Hematopoietic multipotent progenitor cell treated with erythropoietin and hydrocortisone succinate and interleukin-3 and kit ligand, for 15 days (in vitro differentiated cells): ENCODE measurements around the gene PCSK5.
"Not testable (repeated sequence)": the region's sequence is repeated elsewhere in the genome, so short reads cannot be mapped to it uniquely, and the experiment has no call there.

Experiments
- DNase-seq: peaks from one replicate; pipeline ENCODE4 v3.0.0-alpha.2; 2015; ENCODE audit warnings: low spot score

The PCSK5 gene

DNA sequence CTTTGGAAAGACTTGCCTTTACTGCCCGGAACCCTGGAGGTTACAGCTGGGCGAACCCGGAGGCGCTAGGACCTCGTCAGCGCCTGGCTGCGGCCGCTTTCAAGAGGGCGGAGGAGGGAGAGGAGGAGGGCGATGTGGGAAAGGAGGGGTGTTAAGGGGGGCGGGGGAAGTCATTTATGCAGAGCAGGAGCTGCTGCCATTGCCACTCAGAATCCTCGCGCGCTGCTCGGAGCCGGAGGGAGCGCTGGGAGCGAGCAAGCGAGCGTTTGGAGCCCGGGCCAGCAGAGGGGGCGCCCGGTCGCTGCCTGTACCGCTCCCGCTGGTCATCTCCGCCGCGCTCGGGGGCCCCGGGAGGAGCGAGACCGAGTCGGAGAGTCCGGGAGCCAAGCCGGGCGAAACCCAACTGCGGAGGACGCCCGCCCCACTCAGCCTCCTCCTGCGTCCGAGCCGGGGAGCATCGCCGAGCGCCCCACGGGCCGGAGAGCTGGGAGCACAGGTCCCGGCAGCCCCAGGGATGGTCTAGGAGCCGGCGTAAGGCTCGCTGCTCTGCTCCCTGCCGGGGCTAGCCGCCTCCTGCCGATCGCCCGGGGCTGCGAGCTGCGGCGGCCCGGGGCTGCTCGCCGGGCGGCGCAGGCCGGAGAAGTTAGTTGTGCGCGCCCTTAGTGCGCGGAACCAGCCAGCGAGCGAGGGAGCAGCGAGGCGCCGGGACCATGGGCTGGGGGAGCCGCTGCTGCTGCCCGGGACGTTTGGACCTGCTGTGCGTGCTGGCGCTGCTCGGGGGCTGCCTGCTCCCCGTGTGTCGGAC is at the start of gene PCSK5:
Gene PCSK5, plus strand, starts transcription at position 202 of the 805 bp plus-strand sequence. Its CDS starts 509 bp downstream, at position 711.
- DNase-seq: no peak

- DNase-seq: no peak
Measured at GRCh38 chr9:75844321-75844720, 46.2 kb upstream of the PCSK5 start.

DNA sequence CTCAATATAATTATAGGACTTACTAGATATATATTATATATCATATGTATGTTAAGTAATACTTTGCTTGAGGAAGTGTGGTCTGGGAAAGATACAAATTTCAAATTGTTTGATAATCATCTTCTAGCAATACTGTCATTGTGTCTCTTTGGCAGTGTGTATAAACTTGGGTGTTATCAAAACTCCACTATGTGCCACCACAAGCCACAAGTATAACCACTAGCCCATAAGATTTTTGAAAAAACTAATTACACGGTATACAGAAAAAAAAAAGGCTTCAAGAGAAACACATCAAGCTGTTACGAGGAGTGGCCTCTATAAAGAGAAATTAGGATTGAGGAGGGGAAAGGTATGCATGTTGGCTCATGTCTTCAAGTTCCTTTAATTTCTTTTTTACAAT is 44.7 kb upstream of the PCSK5 start:
- DNase-seq: no peak

GRCh38 chr9:75847085-75847484 is 43.4 kb upstream of the PCSK5 start:
- DNase-seq: no peak

- no peak for DNase-seq
Measured at GRCh38 chr9:75850459-75851200, 39.8 kb upstream of the PCSK5 start.

GRCh38 chr9:75851917-75852316 is 38.6 kb upstream of the PCSK5 start:
- no peak for DNase-seq

DNA sequence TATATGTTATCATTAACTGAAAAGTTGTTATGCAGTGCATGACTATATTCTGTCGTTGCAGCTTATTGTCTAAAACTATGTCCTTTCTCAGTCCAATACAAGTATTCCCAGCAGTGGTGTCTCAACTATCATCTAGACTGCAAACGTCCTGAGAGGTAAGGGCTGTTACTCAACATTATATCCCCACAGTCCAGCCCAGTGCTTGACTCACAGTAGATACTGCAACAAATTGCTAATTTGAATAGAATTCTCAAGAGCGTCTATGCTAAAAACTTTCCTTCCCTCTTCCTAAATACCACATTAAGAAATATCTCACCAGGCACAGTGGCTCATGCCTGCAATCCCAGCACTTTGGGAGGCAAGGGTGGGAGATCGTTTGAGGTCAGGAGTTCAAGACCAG is 37.7 kb upstream of the PCSK5 start:
- no peak for DNase-seq

GRCh38 chr9:75855509-75855908 is 35.0 kb upstream of the PCSK5 start:
- DNase-seq: no peak

DNA sequence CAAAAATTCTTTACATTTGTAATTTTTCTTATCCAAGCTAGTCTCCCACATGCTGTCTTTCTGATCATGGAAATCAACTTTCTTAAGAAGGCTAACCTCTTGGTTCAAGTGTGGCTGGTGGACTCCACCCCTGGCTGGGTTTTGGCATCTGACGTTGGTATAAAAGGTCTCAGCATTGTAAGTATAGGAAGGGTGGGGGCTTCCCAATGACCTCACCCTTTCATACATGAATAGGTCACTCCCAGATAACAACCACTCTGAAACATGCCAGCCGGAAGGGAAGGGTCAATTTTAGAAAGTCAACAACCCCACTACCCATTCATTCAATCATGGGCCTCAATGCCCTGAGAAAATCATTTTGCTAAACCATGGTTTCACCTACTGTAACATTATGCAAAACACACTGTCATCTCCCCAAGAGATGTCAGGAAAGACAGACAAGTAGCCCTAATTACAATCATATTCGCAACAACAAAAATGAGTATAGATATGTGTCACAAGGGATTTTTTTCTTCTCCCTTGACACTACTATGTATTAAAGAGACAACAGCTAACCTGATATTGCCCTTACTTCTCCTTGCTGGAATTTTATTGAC is 31.9 kb upstream of the PCSK5 start:
- DNase-seq: no peak

DNA sequence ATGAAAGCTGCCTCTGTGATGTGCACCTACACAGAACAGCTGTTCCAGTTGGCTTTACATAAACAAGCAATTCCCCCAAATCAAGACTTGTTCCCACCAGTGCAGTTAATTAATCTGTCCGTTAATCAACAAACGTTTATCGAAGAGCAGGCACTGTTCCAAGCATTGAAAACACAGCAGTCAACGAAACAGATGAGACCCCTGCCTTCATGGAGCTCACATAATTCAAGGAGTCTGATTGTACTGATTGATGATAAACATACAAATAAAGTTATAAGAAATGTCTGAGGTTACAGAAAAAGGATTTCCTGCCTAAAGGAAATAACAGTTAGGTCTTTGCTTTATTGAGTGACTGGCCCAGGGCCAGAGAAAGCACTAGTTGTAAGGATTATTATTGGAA is 26.2 kb upstream of the PCSK5 start:
- no peak for DNase-seq

DNA sequence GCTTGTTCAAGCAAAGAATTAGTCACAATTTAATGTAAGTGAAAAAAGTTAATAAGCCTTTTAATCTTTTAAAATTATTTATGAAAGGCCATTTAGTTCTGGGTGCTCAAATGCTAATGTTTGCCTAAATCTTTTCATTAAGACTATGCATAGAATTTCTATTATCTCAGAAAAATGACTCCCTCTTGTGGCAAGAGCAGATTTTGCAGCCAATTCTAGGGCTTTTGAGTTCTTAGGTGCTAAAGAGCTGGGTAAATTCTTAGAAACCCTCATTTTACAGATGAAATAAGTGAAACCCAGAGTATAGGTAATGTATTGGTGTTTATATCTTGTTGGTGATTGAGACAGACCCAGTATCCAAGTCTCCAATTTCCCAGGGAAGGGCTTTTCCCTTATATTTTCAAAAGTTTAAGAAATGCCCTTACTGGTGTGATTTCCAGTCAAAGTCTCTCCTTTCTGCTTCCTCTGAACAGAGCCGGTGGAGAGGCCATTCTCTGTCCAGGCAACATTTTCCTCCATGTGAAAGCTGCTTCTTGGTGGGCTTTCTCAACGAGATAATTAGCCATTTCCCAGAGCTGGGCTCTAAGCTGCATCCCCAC is 24.1 kb upstream of the PCSK5 start:
- peak; percentile 19 for DNase-seq

DNA sequence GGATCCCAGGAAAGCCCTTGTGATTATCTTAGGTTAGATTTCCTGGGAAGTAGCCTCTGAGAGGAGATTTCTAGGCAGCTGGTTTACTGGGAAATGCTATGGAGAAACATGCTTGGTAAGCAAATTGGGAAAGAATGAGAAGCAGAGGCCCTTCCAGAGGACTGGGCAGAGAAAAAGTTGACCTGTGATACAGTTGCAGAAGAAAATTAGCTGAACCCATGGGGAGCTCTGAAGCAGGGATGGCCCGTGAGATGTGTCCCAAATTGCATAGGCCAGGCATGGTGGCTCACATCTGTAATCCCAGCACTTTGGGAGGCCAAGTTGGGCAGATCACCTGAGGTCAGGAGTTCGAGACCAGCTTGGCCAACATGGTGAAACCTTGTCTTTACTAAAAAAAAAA is 21.9 kb upstream of the PCSK5 start:
- not testable (repeated sequence) for DNase-seq

GRCh38 chr9:75869236-75869635 is 21.2 kb upstream of the PCSK5 start:
- DNase-seq: no peak

- DNase-seq: no peak
Measured at GRCh38 chr9:75870450-75870849, 20.0 kb upstream of the PCSK5 start.

- DNase-seq: no peak
Measured at GRCh38 chr9:75871624-75872023, 18.8 kb upstream of the PCSK5 start.

DNA sequence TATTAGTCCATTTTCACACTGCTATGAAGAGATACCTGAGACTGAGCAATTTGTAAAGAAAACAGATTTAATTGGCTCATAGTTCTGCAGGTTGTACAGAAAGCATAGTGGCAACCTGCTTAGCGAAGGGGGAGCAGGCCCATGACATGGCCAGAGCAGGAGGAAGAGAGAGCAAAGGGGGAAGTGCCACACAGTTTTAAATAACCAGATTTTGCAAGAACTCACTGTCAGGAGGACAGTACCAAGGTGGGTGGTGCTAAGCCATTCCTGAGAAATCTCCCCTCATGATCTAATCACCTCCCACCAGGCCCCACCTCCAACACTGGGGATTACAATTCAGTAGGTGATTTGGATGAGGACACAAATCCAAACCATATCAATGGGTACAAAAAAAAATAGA is 16.8 kb upstream of the PCSK5 start:
- DNase-seq: no peak

- DNase-seq: no peak
Measured at GRCh38 chr9:75876999-75877640, 13.4 kb upstream of the PCSK5 start.

DNA sequence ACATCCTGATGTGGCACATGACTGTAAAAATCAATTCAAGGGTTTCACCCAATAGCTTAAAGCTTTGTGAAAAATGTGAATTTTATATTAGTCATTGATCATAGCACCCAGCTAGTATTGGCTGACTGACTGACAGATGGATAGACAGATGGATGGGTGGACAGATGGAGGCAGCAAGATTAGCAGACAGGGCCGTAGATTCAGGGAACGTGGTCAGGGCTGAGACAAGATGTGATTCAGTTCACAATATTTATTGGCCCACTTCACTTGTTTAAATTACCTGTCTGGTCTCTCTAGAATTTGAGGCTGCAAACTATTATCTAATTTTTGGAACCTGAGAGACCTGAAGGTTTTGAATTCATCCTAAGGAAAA is 12.0 kb upstream of the PCSK5 start:
- DNase-seq: no peak

- DNase-seq: no peak
Measured at GRCh38 chr9:75880618-75881017, 9.9 kb upstream of the PCSK5 start.

- DNase-seq: no peak
Measured at GRCh38 chr9:75881761-75882160, 8.7 kb upstream of the PCSK5 start.

DNA sequence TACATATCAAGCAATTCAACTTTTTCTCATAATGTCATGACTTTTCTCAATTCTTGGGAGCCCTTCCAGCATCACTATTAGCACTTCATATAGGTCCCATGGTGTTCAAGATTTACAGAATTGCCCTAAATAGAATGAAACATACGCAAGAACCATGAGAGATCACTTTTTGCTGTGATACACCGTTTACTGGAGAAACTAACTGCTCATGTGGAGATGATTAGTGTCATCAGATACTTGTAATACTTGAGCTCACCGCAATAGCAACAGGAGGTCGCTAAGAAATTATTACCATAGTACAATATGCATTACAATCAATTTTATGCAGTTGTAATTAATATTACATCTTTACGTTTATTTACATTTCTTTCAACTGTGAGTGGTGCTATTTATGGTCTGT is 4.8 kb upstream of the PCSK5 start:
- no peak for DNase-seq

- no peak for DNase-seq
Measured at GRCh38 chr9:75889577-75889976, 896 bp upstream of the PCSK5 start.
